Keratinocyte (primary cell): ENCODE measurements around the gene PGS1. TPM values are rescaled to one million over a fixed set of nuclear protein-coding genes. Genes with fewer than 3 reads are reported as not detected.

ENCODE experiments used
- DNase-seq: peaks from one replicate; pipeline ENCODE4 v3.0.0-alpha.2; 2011; ENCODE audit warnings: low read depth, missing footprints, low spot score
- FAIRE-seq: peaks from 2 replicates; lab custom pipeline; 2011; peaks lifted over from hg19 to GRCh38; lab: Jason Lieb, UNC
- H2AFZ ChIP-seq: 2 replicates; pipeline ENCODE4 v1.6.0; 2012; ENCODE audit warnings: low read length, control low read depth, inconsistent platforms; ENCODE audit not compliant: control insufficient read depth
- H3K27ac ChIP-seq: 2 replicates; pipeline ENCODE4 v1.5.1; 2011; ENCODE audit warnings: low read length; ENCODE audit not compliant: control insufficient read depth, insufficient read depth
- H3K27me3 ChIP-seq: 3 replicates; pipeline ENCODE4 v1.6.0; 2011; ENCODE audit warnings: low read length; ENCODE audit not compliant: control insufficient read depth, insufficient read depth; ENCODE audit errors: extremely low read depth
- H3K36me3 ChIP-seq, 2 experiments: 2 replicates in 1 of 2; 3 replicates in 1 of 2; pipeline ENCODE4 v1.5.1; 2011; ENCODE audit warnings: low read length in 2 of 2, mild to moderate bottlenecking in 1 of 2; ENCODE audit not compliant: control insufficient read depth in 2 of 2, insufficient read depth in 2 of 2; ENCODE audit errors: extremely low read depth in 1 of 2
- H3K4me1 ChIP-seq: 3 replicates; pipeline ENCODE4 v1.5.1; 2011; ENCODE audit warnings: low read length; ENCODE audit not compliant: control insufficient read depth, insufficient read depth; ENCODE audit errors: extremely low read depth
- H3K4me2 ChIP-seq: 3 replicates; pipeline ENCODE4 v1.6.0; 2011; ENCODE audit warnings: low read depth, low read length; ENCODE audit not compliant: control insufficient read depth, insufficient read depth; ENCODE audit errors: extremely low read depth
- H3K4me3 ChIP-seq, 3 experiments: fragments of 200-600 bp in 1 of 3; sonication (generic) in 1 of 3; 2 replicates in 2 of 3; 3 replicates in 1 of 3; pipeline ENCODE4 v1.5.1; 2011 to 2016; ENCODE audit warnings: low read length in 3 of 3, mild to moderate bottlenecking in 3 of 3, control low read depth in 2 of 3, inconsistent platforms in 1 of 3, low read depth in 1 of 3, mixed read lengths in 1 of 3, mixed run types in 1 of 3, moderate library complexity in 1 of 3; ENCODE audit not compliant: control insufficient read depth in 2 of 3, insufficient read depth in 2 of 3; ENCODE audit errors: extremely low read depth in 1 of 3
- H3K79me2 ChIP-seq: 2 replicates; pipeline ENCODE4 v1.6.0; 2012; ENCODE audit warnings: low read length; ENCODE audit not compliant: control insufficient read depth, insufficient read depth
- H3K9ac ChIP-seq: 3 replicates; pipeline ENCODE4 v1.6.0; 2011; ENCODE audit warnings: low read length; ENCODE audit not compliant: control insufficient read depth, insufficient read depth; ENCODE audit errors: extremely low read depth
- H3K9me1 ChIP-seq: 3 replicates; pipeline ENCODE4 v1.6.0; 2011; ENCODE audit warnings: low read length; ENCODE audit not compliant: control insufficient read depth, insufficient read depth; ENCODE audit errors: extremely low read depth
- H3K9me3 ChIP-seq: 2 replicates; pipeline ENCODE4 v1.5.1; 2012; ENCODE audit warnings: low read depth, low read length; ENCODE audit not compliant: control insufficient read depth
- H4K20me1 ChIP-seq: 3 replicates; pipeline ENCODE4 v1.6.0; 2011; ENCODE audit warnings: low read length; ENCODE audit not compliant: control insufficient read depth, insufficient read depth; ENCODE audit errors: extremely low read depth
- CTCF ChIP-seq, 3 experiments: IDR thresholded peaks in 1 of 3; conservative IDR thresholded peaks in 1 of 3; optimal IDR thresholded peaks in 1 of 3; 2 replicates in 2 of 3; 3 replicates in 1 of 3; pipeline versions ENCODE3 to v1.5.1; 2011; ENCODE audit warnings: low read length in 3 of 3, mild to moderate bottlenecking in 3 of 3, moderate library complexity in 2 of 3, control low read depth in 1 of 3, inconsistent platforms in 1 of 3; ENCODE audit not compliant: insufficient read depth in 2 of 3; ENCODE audit errors: extremely low read depth in 1 of 3
- EZH2 ChIP-seq: IDR thresholded peaks from one replicate; pipeline ENCODE4 v1.6.1; 2012; ENCODE audit warnings: inconsistent platforms, mild to moderate bottlenecking, low read length, moderate library complexity
- dilution Hi-C: fragments of 300-500 bp; cut with MboI; formaldehyde crosslinking; loops from one replicate; pipeline ENCODE4 v1.7.0; 2020; ENCODE audit warnings: low sequenced_read_pairs; ENCODE audit not compliant: extremely low pct_ligation_motif_present
- polyA plus RNA-seq, 5 experiments: library from polyadenylated mRNA; depleted of rRNA in 3 of 5; stranded (reverse) in 3 of 5; stranded (forward) in 1 of 5; unstranded in 1 of 5; fragments of >200 nt; gene quantifications; 1 replicate in 1 of 5; 2 replicates in 3 of 5; 3 replicates in 1 of 5; pipeline versions ENCODE4 v1.2.1 to v1.2.3, GENCODE V29; 2011 to 2012; ENCODE audit warnings: missing spikeins in 2 of 5, low read depth in 1 of 5, low replicate concordance in 1 of 5

Gene PGS1
- polyA plus RNA-seq, 1 donor (not counting 4 experiments of a cell fraction or from before 2014, with no cell fraction given), result 19.6 TPM

DNA sequence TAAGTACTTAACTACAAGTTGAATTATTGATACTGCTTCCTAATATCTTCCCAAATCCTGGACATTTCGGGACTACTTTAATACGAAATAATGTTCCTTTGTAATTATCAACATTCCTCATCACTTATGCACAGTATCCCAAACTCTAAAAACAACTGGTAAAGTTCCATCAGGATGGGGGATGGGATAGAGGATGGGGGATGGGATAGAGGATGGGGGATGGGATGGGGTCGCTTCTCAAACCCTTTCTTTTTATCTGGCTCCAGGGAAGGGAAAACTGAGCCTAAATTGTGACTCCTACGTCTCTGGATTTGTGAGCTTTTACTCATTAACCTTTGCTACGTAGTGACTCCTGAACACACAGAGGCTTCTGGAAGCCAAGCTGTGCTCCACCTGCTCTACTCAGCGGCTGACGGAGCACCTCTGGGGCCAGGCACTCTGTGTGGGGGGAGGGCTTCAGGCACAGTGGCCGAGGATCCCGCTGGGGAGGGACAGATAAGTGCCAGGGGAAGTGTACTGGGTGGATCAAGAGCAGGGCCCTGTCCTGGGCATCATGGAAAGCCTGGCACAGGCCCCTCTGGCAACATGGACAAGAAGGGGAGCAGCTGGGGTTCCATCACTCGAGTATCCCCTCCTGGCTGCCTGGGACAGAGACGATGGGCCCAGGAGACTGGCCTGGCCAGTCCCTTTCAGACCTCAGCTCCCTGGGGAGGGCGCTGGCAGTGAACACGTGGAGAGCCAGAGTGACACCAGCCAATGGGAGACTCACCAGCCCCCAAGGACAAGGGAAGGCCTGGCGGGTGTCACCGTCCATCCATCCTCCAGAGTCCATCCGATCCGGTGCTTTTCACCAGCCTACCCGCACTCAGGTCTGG is 56.2 kb downstream of the PGS1 start:
- Histone ChIP-seq H3K4me3 (no peak overlapping the region), H3K4me1 (no peaks in the 10 kb centered on the region), H4K20me1 (no peaks in the 10 kb centered on the region), H3K27ac (no peak overlapping the region), H2AFZ (no peak overlapping the region), H3K36me3 (no peaks in the 10 kb centered on the region), H3K9ac (no peak overlapping the region), H3K9me1 (no peaks in the 10 kb centered on the region), H3K27me3 (peaks cover 11% of the 10 kb centered on the region), H3K9me3 (no peaks in the 10 kb centered on the region), H3K4me2 (no peak overlapping the region), H3K79me2 (no peaks in the 10 kb centered on the region)
- no peak for DNase-seq
- dilution Hi-C loops, result no loop called here
- FAIRE-seq, result no peak
- TF ChIP-seq CTCF (optimal IDR thresholded peaks at IDR 0.05 in 1 of 3, IDR thresholded peaks at IDR 0.05 in 1 of 3, conservative IDR thresholded peaks at IDR 0.05 in 1 of 3; ENCODE audit: extremely low read depth in 1 of 3, insufficient read depth in 2 of 3, low read length in 3 of 3) (no peak), EZH2 (no peak)

DNA sequence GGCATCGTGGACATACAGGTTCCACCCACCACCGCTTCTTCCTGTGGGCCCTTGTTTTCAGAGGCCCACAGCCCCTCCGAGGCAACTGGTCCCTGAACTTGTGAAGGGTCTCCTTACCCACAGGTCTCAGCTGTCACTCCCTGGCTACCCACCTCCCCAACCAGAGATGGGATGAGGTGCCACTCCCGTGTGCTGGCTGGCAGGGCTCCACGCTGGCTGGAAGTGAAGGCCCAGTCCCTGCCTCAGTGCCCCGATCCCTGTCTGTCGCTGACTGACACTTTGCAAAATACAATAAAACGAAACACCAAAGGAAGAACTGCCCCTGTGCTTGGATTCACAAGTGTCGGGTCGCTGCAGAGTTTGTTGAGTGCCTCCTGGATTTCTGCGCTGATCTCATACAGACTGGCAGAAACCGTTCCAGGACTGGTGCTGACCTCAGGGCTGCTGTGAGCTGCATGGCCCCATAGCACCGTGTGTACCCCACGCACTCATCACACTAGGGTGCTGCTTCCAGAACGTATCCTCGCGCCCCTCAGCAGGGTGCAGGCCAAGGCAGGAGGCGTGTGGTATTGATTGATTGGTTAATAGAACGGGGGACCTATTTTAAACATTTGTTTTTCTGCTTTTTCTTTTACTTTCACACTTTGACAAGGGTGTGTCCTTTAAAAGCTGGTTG is 57.0 kb downstream of the PGS1 start:
- dilution Hi-C loops, result no loop called here
- H4K20me1 ChIP-seq, result no peaks in the 10 kb centered on the region
- no peaks in the 10 kb centered on the region for H3K9me3 ChIP-seq
- H3K9ac ChIP-seq, result no peak overlapping the region
- no peaks in the 10 kb centered on the region for H3K79me2 ChIP-seq
- H3K4me2 ChIP-seq, result no peak overlapping the region
- no peak overlapping the region for H2AFZ ChIP-seq
- H3K27me3 ChIP-seq, result peaks cover 11% of the 10 kb centered on the region
- H3K27ac ChIP-seq, result no peak overlapping the region
- FAIRE-seq (no peak), DNase-seq (no peak)
- H3K9me1 ChIP-seq, result no peaks in the 10 kb centered on the region
- no peak overlapping the region for H3K4me3 ChIP-seq
- H3K36me3 ChIP-seq, result no peaks in the 10 kb centered on the region
- no peak for TF ChIP-seq EZH2
- no peak for TF ChIP-seq CTCF (optimal IDR thresholded peaks at IDR 0.05 in 1 of 3, IDR thresholded peaks at IDR 0.05 in 1 of 3, conservative IDR thresholded peaks at IDR 0.05 in 1 of 3; ENCODE audit: extremely low read depth in 1 of 3, insufficient read depth in 2 of 3, low read length in 3 of 3)
- H3K4me1 ChIP-seq, result no peaks in the 10 kb centered on the region
